CD4-positive, alpha-beta T cell treated with Interleukin-21 for 1 hour (primary cell): ENCODE measurements around the gene SAMD8.
A peak's percentile ranks its signal among the peaks of the same experiment; 100 is the strongest.
"Not testable (repeated sequence)": the region's sequence is repeated elsewhere in the genome, so short reads cannot be mapped to it uniquely, and the experiment has no call there.

Experiments used
- DNase-seq: peaks from one replicate; pipeline ENCODE4 v3.0.0-alpha.2; 2020

SAMD8 gene

GRCh38 chr10:75086278-75086934 lies 25.1 kb upstream of the SAMD8 start:
- DNase-seq: no peak

DNA sequence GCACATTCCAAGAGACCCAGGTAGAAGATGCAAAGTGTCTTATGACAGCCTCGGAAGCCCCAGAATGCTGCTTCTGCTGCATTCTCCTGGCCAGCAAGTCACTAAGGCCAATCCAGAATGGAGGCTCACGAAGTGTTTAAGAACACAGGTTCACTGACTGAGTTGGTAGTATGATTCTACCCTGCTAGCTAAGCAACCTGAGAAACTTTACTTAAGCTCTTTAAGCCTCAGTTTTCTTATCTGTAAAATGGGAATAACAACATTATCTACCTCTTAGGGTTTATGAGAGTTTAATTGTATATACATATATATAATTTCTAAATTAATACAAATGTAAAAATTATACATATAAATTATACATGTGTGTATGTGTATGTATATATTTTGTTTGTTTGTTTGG lies 22.8 kb upstream of the SAMD8 start:
- DNase-seq: no peak

DNA sequence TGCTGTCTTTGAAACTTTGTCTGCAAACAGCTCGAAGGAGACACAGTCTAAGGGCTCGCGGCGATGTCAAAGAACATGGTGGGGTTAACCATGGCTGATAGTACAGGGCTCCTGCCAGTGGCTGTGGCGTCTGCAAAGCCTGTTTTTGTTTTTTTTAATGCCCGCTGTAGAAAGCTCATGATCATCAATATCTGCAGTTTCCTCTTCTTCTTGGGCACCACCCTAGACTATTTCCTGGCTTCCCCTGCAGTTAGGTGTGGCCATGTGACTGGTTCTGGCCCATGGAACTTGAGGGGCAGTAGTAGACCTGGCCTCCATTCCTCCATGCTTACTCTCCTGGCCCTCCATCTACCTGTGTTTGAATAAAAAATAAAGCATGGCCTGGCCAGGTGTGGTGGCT lies 21.8 kb upstream of the SAMD8 start:
- DNase-seq: no peak

GRCh38 chr10:75091146-75091545 lies 20.3 kb upstream of the SAMD8 start:
- no peak for DNase-seq

- no peak for DNase-seq
Observed at GRCh38 chr10:75094465-75094864, 17.0 kb upstream of the SAMD8 start.

DNA sequence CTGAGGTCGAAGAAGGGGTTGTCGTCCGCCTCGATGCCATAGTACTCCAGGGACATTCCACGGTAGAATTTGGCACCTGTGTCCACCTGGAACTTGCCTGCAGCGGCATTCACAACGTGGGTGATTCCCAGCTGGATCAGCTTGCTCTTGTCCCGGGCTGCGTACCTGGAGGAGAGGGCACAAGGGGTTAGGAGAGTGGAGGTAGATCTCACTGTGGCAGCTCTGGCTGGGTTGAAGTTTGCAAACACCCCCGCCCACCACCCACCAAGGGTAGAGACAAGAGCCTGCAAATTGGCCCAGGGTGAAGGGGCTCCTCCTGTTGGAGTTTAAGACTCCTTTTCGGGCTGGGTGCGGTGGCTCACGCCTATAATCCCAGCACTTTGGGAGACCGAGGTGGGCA lies 15.8 kb upstream of the SAMD8 start:
- DNase-seq: no peak

GRCh38 chr10:75096749-75097148 lies 14.7 kb upstream of the SAMD8 start:
- DNase-seq: no peak

GRCh38 chr10:75097666-75098285 lies 13.7 kb upstream of the SAMD8 start:
- no peak for DNase-seq

- no peak for DNase-seq
Observed at GRCh38 chr10:75098902-75099673, 12.4 kb upstream of the SAMD8 start.

GRCh38 chr10:75099952-75100763 lies 11.3 kb upstream of the SAMD8 start:
- peak; percentile 76 for DNase-seq

DNA sequence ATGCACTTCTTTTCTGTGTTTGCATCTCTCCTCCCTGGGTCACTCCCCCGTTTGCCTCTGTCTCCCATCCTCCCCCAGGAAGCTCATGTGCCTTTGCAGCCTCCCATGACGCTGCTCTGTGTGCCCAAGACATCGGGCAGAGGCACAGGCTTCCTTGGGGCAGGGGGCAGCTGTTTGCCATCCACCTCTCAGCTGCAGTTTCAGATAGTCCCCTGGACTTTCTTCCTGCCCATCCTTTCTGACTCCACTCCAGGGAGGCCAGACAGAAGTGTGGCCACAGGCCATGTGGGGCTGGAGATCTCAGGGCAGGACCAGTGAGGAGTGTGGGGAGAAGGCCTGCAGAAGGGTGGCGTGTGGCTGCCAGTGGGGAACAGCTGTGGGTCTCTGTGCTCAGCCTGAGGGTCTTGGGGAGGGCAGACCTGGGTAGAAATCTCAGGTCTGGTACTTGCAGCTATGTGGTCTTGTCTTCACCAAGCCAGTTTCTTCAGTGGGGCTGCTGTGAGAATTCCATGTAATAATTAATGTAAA lies 10.6 kb upstream of the SAMD8 start:
- no peak for DNase-seq

GRCh38 chr10:75101416-75102251 lies 9.8 kb upstream of the SAMD8 start:
- DNase-seq: no peak

DNA sequence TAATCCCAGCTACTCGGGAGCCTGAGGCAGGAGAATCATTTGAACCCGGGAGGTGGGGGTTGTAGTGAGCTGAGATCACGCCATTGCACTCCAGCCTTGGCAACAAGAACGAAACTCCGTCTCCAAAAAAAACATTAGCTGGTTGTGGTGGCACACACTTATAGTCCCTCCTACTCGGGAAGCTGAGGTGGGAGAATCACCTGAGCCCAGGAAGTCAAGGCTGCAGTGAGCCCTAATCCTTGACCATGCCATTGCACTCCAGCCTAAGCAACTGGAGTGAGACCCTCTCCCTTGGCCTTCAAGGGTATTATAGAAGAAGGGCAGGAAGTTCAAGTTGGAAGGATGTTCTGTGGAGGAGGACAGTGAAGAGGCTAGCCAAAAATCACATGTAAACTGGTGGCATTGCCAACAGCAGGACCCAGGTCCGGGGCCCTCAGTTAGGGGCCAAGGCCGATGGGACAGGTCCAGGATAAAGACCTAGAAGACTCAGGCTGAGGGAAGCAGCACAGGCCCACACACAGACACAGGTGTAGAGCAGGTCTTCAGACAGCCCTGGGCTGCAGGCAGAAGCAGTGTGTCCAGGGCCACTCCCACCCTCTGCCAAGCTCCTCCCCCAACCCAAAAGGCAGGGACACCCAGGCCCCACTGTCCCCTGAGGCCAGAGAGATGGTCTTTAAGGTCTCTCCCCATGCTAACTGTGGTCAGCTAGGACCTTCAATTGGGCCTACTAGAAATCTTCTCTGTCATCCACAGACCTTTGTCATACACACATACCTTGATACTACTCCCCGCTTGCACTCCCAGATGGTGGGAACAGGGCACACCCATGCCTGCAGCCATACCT lies 8.4 kb upstream of the SAMD8 start:
- DNase-seq: no peak

- no peak for DNase-seq
Observed at GRCh38 chr10:75103881-75104686, 7.4 kb upstream of the SAMD8 start.

GRCh38 chr10:75104842-75105241 lies 6.6 kb upstream of the SAMD8 start:
- no peak for DNase-seq

GRCh38 chr10:75105576-75106197 lies 5.8 kb upstream of the SAMD8 start:
- no peak for DNase-seq

DNA sequence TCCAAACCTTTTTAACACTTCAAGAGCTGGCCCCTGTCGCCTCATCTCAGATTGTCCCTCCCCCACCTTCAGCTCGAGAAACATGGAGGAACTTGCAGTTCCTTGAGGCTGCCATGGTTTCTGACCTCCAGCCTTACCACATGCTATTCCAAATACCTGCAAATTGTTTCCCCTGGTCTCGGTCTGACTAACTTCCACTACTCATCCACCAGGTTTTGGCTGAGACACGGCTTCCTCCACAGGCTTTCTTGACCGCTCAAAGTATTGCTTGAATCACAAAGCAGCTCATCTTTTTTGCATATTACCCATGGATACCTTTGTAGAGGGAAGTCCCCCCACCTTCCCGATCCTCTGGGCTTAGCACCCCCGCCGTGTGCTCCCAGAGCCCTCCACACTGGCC lies 5.2 kb upstream of the SAMD8 start:
- no peak for DNase-seq

- DNase-seq: not testable (repeated sequence)
Observed at GRCh38 chr10:75106891-75107290, 4.6 kb upstream of the SAMD8 start.

- DNase-seq: no peak
Observed at GRCh38 chr10:75107756-75108683, 3.4 kb upstream of the SAMD8 start.
